GM19351 (cell line): Measurements from ENCODE around the gene PIK3C2B.
"Not testable (repeated sequence)": the region's sequence is repeated elsewhere in the genome, so short reads cannot be mapped to it uniquely, and the experiment has no call there.

Source experiments
- ATAC-seq: cut with Tn5 transposase; IDR thresholded peaks from one replicate; pipeline ENCODE4 v1.9.1; 2021; ENCODE audit warnings: mild to moderate bottlenecking, moderate library complexity; ENCODE audit not compliant: unreplicated experiment

Gene PIK3C2B, protein sequence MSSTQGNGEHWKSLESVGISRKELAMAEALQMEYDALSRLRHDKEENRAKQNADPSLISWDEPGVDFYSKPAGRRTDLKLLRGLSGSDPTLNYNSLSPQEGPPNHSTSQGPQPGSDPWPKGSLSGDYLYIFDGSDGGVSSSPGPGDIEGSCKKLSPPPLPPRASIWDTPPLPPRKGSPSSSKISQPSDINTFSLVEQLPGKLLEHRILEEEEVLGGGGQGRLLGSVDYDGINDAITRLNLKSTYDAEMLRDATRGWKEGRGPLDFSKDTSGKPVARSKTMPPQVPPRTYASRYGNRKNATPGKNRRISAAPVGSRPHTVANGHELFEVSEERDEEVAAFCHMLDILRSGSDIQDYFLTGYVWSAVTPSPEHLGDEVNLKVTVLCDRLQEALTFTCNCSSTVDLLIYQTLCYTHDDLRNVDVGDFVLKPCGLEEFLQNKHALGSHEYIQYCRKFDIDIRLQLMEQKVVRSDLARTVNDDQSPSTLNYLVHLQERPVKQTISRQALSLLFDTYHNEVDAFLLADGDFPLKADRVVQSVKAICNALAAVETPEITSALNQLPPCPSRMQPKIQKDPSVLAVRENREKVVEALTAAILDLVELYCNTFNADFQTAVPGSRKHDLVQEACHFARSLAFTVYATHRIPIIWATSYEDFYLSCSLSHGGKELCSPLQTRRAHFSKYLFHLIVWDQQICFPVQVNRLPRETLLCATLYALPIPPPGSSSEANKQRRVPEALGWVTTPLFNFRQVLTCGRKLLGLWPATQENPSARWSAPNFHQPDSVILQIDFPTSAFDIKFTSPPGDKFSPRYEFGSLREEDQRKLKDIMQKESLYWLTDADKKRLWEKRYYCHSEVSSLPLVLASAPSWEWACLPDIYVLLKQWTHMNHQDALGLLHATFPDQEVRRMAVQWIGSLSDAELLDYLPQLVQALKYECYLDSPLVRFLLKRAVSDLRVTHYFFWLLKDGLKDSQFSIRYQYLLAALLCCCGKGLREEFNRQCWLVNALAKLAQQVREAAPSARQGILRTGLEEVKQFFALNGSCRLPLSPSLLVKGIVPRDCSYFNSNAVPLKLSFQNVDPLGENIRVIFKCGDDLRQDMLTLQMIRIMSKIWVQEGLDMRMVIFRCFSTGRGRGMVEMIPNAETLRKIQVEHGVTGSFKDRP (N-terminal part only)

DNA sequence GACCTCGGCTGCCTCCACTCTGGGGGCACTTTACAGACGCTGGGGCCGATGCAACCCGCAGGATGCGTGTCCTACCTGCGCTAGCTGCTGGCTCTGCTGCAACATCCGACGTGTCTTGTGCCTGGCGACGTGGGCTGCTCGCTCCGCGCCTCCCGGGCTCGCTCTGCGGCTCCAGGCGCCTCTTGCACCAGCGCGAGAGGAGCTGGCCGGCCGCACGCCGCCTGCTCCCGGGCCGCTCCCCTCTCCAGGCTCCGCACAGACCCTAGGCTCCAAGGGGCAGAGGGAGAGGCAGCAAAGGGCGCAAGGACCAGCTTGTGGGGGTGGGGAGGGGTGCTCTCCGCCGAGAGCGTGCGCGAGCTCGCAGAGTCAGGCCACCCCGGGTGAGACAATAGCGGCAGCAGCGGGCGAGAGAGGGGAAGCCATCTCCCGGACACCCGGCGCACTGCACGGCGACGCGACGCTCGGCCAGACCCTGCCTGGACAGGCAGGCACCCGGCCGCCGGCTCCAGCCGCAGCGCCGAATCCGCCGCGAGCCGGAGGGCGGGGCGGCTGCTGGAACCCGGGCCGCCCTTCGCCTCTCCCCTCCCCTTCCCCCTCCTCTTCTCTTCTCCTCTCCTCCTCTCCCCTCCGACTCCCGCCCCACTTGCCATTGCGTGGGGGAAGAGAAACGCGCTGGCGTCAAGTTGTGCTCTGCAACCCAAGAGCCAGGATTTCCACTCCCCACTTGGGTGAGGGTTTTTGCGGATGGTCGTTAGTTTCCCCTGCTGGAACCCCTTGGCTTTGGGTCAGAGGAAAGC lies at the start of gene PIK3C2B:
Gene PIK3C2B, minus strand, starts transcription at position 525 of the 797 bp plus-strand sequence. CDS start 25,003 bp downstream, outside the sequence.
- peak; percentile 82 for ATAC-seq

DNA sequence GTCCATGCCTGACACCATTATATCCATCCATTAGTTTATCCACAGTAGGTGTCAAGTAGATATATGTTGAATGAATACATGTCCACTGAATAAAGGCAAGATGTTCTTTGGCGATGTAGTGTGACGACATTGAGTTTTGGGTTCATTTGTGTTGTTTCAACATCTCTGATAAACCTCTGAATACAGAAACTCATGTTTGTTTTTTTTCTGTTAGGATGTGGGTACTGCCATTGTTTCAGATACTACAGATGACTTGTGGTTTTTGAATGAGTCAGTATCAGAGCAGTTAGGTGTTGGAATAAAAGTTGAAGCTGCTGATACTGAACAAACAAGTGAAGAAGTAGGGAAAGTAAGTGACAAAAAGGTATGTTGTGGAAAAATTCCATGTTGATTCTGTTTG lies 49.7 kb upstream of the PIK3C2B start:
- no peak for ATAC-seq

DNA sequence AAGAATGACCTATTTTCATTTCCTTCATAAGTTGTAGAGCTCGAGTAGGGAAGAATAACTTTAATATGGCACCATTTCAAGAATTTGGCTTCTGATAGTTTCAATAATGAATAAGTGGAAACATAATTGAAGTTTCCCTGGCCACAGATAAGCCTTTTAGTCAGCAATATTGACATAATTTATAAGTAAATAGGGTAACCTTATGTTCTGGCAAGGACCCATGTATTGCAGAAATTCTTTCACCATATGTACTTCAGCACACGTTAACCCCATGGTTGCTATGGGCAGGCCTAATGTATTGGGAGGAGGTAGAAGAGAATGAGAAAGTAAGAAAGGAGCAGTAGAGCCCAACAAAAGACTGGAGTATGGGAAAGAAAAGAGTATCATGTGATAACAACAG lies 47.0 kb upstream of the PIK3C2B start:
- no peak for ATAC-seq

DNA sequence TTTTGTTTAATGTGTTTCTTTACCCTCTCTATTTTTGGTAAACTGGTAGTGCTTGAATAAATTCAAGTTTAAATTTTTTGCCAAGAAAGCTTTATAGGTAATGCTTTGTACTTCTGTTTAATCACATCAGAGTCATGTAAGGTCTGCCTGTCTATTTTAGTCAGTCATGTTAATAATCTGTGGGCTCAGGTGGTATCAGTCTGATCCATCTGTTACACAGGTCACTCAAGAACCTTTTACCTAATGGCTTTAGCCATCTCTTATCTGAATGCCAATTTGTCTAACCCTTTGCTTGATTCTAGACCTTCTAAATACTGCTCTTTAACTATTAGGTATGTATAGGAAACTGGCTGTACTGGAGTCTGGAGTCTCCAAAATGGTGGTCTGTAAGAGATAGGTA lies 38.2 kb upstream of the PIK3C2B start:
- no peak for ATAC-seq

DNA sequence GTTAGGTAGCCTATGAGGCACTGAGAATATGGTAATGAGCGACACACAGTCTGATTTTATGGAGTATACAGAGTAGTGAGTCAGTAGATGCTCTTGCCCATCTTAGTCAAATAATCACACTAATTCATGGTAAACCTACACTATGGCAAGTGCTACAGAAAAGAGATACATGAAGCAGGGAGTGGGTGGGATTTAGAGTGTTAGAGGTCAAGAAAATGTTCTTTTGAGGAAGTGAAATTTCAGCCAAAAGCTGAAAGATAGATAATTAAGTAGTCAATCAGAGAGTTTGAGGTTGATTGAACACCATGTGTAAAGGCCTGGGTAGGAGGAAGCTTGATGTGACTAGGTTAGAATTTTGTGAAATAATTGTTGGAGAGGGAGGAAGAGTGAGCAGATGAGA lies 36.3 kb upstream of the PIK3C2B start:
- ATAC-seq: peak; percentile 95

DNA sequence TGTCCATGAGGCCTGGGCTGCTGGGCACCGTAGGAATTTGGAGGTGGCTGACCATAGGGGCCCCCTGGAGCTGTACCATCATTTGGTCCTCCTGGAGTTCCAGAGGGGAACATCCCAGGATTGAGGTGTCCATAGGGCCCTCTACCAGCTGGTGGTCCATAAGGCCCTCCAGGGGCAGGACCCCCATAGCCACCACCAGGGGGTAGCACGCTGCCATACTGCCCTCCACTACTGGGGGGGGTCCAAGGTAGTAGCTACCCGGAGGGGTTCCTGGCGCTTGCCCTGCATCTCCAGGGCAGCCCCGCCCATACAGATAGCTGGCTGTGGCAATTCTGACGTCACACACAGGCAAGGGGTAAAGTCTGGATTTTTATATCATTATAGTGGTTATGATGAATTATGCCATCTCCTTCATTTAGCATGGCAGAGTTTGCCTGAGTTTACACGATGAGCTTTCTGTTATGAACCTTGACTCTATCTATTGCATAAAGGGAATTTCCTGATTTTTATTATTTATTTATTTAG lies 34.8 kb upstream of the PIK3C2B start:
- no peak for ATAC-seq

DNA sequence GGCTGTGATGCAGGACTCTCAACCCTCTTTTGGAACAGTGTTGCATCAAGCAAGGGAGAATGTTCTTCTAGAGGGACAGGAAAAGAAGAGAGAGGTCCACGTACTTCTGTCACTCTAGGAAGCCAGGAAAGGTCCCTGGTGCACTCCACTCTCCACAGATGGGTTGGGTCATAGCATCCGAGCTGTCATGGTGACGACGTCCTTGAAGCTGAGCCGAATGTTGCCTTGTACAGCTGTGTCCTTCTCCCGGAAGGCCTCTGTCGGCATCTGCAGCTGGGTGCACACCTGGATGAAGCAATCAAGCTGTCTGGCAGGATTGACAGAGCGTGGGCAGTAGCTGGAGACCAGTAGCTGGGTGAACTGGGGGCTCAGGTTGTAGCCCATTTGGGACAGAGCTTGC lies 34.1 kb upstream of the PIK3C2B start:
- no peak for ATAC-seq

DNA sequence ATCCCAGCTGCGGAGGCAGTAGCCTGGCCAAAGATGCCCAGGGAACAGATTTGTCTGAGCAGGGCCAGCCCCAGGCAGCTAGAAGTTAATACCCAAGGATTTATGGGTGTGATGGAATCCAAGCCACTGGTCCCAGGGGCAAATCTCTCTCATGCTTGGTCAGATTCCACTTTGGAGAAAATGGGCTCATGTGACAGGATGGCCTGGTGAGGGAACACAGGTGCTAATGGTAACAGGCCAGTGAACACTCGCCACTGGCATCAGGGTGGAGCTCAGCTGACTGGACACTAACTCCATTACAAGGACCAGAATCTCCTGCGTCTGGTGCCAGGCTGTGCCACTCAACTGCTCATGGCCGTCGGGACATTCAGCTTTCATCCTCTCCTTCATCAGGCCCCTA lies 33.6 kb upstream of the PIK3C2B start:
- ATAC-seq: no peak

DNA sequence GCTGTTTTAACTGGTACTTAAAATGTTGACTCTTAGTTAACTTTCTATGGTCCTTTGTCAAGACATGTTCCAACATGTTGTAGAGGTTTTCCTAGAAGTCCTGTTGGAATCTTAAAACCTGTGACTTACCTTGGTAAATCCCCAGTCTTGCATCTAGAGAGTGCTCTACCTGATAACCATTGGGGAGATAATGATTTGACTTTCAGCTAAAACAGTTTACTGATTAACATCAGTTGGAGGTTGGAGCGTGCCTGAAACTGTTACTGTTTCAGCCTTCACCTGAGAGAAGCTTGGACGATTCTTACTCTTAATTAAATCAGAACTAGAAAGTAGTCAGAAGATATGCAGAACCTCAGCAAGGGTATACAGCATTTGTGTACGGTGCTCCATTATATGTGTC lies 30.4 kb upstream of the PIK3C2B start:
- ATAC-seq: no peak

DNA sequence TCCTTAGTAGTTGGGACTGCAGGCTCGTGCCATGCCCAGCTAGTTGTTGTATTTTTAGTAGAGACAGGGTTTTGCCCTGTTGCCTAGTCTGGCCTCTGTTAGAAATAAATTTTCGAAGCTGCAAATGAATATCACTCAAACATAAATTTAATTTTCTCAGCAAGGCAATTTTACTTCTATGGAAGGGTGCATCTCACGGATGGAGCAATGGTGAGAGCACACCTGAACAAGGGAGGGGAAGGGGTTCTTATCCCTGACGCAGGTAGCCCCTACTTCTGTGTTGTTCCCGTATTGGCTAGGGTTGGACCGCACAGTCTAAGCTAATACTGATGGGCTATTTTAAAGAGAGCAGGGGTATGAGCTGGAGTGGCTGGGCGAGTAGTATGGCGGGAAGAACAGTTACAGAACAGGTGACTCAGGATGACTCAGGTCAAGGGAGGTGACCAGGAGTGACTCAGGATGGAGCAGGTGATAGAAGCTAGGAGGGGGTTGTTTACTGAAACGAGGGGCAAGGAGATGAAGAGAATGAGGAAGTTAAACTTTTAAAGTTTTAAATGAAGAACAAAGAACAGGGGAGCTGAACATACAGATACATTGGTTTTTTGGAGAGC lies 29.1 kb upstream of the PIK3C2B start:
- no peak for ATAC-seq

DNA sequence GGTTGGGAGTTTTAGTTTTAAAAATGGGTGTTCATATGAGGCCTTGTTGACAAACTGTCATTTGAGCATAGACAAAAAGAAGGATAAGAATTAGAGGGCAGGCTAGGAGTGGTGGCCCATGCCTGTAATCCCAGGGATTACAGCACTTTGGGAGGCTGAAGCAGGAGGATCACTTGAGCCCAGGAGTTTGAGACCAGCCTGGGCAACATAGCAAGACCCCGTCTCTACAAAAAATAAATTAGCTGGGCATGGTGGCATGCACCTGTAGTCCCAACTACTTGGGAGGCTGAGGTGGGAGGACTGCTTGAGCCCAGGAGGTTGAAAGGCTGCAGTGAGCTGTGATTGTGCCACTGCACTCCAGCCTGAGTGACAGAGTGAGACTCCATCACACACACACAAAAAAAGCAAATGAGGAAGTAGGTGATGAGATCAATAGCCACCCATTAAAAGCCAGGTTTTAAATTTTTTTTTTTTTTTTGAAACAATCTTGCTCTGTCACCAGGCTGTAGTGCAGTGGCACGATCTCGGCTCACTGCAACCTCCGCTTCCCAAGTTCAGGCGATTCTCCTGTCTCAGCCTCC lies 27.4 kb upstream of the PIK3C2B start:
- not testable (repeated sequence) for ATAC-seq

DNA sequence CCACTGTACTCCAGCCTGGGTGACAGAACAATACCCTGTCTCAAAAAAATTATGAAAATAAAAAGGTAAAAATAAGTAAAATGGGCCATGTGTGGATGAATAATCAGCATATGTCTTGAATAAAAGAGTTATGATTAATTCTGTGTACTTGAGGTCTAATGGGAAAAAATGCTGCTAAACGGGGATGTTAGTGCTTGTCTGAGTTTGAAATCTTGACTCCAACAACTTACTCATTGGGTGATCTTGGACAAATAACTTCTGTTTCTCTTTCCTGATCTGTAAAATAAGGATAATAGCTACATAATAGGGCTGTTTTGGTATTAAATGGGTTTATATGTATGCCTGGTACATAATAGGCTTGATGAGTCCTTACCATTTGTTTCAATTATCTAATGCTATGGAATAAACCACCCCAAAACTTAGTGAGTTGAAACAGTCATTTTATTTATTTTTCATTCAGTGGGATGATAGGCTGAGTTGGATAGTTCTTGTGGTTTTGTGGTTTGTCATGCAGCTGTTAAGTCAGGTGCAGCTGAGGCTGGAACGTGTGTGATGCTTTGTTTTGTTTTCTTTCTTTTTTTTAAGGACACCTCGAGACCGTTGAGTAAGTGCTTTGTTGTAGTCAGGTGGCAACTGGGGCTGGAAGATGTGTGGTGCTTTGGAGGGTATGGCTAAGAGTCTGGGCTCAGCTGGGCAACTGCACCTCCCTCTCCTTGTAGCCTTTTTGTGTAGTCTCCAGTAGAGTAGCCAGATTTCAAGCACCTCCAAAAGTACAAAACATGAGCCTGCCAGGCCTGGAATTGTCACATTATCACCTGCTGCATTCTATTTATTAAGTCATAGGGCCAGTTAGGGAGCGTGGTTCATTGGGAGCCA lies 26.5 kb upstream of the PIK3C2B start:
- peak; percentile 69 for ATAC-seq

DNA sequence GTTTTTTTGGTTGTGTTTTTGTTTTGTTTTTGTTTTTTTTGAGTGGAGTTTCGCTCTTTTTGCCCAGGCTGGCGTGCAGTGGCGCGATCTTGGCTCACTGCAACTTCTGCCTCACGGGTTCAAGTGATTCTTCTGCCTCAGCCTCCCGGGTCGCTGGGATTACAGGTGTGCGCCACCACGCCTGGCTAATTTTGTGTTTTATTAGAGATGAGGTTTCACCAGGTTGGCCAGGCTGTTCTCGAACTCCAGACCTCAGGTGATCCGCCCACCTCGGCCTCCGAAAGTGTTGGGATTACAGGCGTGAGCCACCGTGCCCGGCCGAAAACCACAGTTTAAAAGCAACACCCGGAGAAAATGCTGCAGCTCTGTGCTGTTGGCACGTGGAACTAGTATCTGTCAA lies 22.8 kb upstream of the PIK3C2B start:
- ATAC-seq: not testable (repeated sequence)

DNA sequence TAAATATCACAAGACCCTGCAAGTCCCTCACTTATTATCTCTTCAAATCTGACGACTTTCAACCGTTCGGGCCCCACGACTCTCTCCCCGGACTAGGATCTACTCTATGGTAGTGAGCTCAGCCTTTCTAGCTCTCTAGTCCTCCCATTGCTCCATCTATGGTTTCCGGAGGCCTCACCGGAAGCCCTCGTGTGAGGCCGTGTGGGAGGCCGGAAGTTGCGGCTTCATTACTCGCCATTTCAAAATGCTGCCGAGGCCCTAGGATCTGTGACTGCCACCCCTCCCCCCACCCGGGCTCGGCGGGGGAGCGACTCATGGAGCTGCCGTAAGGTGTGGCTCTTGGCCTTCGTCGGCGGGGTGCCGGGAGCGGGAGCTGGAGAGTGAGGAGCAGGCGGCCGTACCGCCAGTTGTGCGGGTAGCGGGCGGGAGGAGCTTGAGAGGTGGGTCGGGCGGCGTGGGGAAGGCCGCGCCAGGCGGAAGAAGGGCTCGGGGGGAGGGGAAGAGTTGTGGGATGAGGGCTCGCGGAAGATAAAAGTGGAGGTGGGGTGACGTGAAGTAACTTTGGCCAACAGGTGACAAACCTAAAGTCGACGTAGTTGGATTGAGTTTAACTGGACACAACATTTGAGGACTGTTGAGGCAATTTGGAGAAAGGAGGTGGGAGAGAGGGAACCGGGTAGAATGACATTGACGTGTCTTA lies 21.7 kb upstream of the PIK3C2B start, which contains the start of gene MDM4:
Gene MDM4, plus strand, starts transcription at position 227 of the 700 bp plus-strand sequence. CDS start 9,113 bp downstream, outside the sequence.
- ATAC-seq: peak; percentile 80

DNA sequence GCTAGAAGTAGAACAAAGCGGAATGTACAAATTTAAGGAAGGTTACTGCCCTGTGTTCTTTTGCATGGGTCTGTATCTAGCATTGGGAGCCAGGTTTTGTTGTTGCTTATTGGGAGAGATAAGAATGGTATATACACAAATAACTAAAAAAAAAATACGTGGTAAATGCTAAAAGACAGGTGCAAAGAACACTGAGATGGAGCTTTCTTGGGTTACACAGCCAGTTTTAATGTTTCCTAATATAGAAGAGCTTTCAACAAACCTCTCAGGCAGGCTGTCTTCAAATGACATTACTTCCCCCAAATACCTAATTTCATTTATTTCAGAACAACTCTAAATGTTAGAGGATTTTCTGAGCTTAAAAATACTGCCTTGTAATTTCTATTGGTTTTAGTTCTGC lies 20.2 kb upstream of the PIK3C2B start:
- ATAC-seq: no peak

DNA sequence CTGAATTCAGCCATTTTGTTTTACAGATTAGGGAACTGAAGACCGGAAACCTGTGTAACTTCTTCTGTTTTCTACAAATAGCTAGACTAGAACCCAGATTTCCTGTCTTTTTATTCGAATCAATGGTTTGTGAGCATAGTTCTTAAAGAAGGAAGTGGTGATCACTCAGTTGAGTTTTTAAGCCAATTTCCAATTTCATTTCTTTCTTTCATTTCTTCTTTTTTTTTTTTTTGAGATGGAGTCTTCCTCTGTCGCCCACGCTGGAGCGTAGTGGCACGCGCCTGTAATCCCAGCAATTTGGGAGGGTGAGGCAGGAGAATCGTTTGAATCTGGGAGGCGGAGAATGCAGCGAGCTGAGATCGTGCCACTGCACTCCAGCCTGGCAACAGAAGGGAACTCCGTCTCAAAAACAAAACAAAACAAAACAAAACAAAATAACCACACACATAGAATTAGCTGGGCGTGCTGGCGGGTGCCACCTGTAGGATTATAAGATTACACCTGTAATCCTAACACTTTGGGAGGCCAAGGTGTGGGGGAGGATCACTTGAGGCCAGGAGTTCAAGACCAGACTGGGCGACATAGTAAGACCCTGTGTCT lies 18.6 kb upstream of the PIK3C2B start:
- no peak for ATAC-seq

DNA sequence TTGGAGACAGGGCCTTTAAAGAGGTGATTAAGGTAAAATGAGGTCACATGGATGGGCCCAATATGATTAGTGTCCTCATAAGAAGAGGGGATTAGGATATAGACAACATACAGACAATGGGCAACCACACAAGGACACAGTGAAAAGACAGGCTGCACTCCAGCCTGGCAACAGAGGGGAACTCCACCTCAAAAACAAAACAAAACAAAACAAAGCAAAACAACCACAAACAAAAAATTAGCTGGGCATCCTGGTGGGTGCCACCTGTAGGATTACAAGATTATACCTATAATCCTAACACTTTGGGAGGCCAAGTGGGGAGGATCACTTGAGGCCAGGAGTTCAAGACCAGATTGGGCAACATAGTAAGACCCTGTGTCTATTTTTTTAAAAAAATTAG lies 16.8 kb upstream of the PIK3C2B start:
- ATAC-seq: no peak
